Hepatocyte (in vitro differentiated cells): ENCODE results near the gene LRRC51. TPM values are rescaled to one million over a fixed set of nuclear protein-coding genes. Genes with fewer than 3 reads are reported as not detected.

Experiments
- DNase-seq: peaks from one replicate; pipeline ENCODE4 v3.0.0-alpha.2; 2016; ENCODE audit warnings: low spot score
- H2AFZ ChIP-seq: fragments of 200-600 bp; sonication (generic); 2 replicates; pipeline ENCODE4 v1.6.0; 2016; ENCODE audit warnings: antibody characterized with exemption, mild to moderate bottlenecking
- H3K27ac ChIP-seq: fragments of 200-600 bp; sonication (generic); 2 replicates; pipeline ENCODE4 v1.5.1; 2016; ENCODE audit warnings: mild to moderate bottlenecking
- H3K27me3 ChIP-seq: fragments of 200-600 bp; sonication (generic); 2 replicates; pipeline ENCODE4 v1.6.1; 2016
- H3K36me3 ChIP-seq: fragments of 200-600 bp; sonication (generic); replicated peaks from 2 replicates; pipeline ENCODE4 v1.5.1; 2016; ENCODE audit warnings: low read depth; ENCODE audit not compliant: insufficient read depth
- H3K4me1 ChIP-seq: fragments of 200-600 bp; sonication (generic); 2 replicates; pipeline ENCODE4 v1.5.1; 2016; ENCODE audit warnings: mild to moderate bottlenecking, moderate library complexity; ENCODE audit not compliant: insufficient read depth
- H3K4me2 ChIP-seq: fragments of 200-600 bp; sonication (generic); 2 replicates; pipeline ENCODE4 v1.6.0; 2016
- H3K4me3 ChIP-seq: fragments of 200-600 bp; sonication (generic); 2 replicates; pipeline ENCODE4 v1.5.1; 2016; ENCODE audit warnings: mild to moderate bottlenecking
- H3K79me2 ChIP-seq: fragments of 200-600 bp; sonication (generic); 2 replicates; pipeline ENCODE4 v1.6.0; 2017; ENCODE audit warnings: mild to moderate bottlenecking
- H3K9me2 ChIP-seq: fragments of 200-600 bp; sonication (generic); replicated peaks from 2 replicates; pipeline ENCODE4 v1.6.0; 2017; ENCODE audit warnings: mild to moderate bottlenecking; ENCODE audit not compliant: insufficient read depth
- H3K9me3 ChIP-seq: fragments of 200-600 bp; sonication (generic); 2 replicates; pipeline ENCODE4 v1.5.1; 2016; ENCODE audit warnings: low read depth, mild to moderate bottlenecking
- H4K20me1 ChIP-seq: fragments of 200-600 bp; sonication (generic); 2 replicates; pipeline ENCODE4 v1.6.0; 2016; ENCODE audit warnings: mild to moderate bottlenecking; ENCODE audit not compliant: insufficient read depth, poor library complexity, severe bottlenecking
- EZH2 ChIP-seq: fragments of 200-600 bp; sonication (generic); IDR thresholded peaks from 2 replicates; pipeline ENCODE4 v1.6.1; 2016; ENCODE audit warnings: antibody characterized with exemption, mild to moderate bottlenecking, borderline replicate concordance
- EZH2phosphoT487 ChIP-seq: fragments of 200-600 bp; sonication (generic); IDR thresholded peaks from one replicate; pipeline ENCODE4 v1.6.1; 2018; ENCODE audit warnings: antibody characterized with exemption, mild to moderate bottlenecking, low read depth, moderate library complexity; ENCODE audit not compliant: unreplicated experiment, severe bottlenecking
- WGBS: methylation state at CpG from one replicate; pipeline ENCODE4 v1.1.6; 2016; ENCODE audit warnings: low lambda C conversion rate; ENCODE audit errors: missing lambda C conversion rate; 5-methylcytosine and 5-hydroxymethylcytosine counted together
- polyA plus RNA-seq: library from polyadenylated mRNA; unstranded; fragments of >200 nt; fragmentation: Nextera tagmentation; extraction: Ambion mirVana; gene quantifications from 2 replicates; pipeline ENCODE4 v1.2.1, GENCODE V29; 2016
- total RNA-seq: library from RNA; depleted of rRNA; stranded (reverse); fragments of >200 nt; gene quantifications from 2 replicates; pipeline ENCODE4 v1.2.3, GENCODE V29; 2014
- TF ChIP-seq, protein P1 (sequence below): fragments of 200-600 bp; sonication (generic); IDR thresholded peaks from 2 replicates; pipeline ENCODE4 v1.5.1; 2016; ENCODE audit warnings: antibody characterized with exemption, mild to moderate bottlenecking; ENCODE audit not compliant: poor library complexity

The LRRC51 gene
- total and polyA plus RNA-seq, 2 experiments from 2014 or later, result 2.1 to 3.7 TPM

DNA sequence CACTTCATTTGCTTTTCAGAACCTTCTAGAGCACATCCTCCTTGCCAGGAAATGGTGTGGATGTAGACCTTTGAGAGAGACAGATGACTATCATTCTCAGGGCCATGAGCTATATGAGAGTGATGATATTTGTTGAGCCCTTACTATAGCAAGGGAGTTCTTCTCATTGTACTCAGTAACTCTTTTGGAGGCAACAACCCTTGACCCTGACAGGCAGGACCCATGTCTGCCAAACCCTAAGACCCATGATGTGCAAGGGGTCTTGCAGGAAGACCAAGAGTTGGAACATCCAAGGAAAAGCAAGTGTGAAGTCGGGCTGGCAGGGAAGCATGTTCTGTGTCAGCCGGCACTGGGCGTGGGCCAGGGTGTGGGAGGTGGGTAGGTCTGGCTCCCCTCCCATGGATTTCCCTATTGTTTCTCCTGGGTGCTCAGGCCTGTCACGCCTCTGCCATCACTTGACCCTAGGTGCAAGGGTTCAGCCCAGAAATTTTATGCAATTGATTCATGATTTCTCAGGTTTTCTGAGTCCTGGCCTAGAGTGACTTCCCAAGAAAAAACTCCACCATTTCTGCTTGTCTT lies 56.1 kb downstream of the LRRC51 start:
- H3K4me1 ChIP-seq, result no peaks in the 10 kb centered on the region
- WGBS, result 89% methylated on average over 4 of the region's 4 CpGs
- H3K27me3 ChIP-seq, result peaks cover under 1% of the 10 kb centered on the region
- H4K20me1 ChIP-seq, result no peaks in the 10 kb centered on the region
- TF ChIP-seq EZH2, result no peak
- TF ChIP-seq, protein P1, sequence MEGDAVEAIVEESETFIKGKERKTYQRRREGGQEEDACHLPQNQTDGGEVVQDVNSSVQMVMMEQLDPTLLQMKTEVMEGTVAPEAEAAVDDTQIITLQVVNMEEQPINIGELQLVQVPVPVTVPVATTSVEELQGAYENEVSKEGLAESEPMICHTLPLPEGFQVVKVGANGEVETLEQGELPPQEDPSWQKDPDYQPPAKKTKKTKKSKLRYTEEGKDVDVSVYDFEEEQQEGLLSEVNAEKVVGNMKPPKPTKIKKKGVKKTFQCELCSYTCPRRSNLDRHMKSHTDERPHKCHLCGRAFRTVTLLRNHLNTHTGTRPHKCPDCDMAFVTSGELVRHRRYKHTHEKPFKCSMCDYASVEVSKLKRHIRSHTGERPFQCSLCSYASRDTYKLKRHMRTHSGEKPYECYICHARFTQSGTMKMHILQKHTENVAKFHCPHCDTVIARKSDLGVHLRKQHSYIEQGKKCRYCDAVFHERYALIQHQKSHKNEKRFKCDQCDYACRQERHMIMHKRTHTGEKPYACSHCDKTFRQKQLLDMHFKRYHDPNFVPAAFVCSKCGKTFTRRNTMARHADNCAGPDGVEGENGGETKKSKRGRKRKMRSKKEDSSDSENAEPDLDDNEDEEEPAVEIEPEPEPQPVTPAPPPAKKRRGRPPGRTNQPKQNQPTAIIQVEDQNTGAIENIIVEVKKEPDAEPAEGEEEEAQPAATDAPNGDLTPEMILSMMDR, result no peak
- TF ChIP-seq EZH2phosphoT487, result no peak
- H3K9me2 ChIP-seq, result no peaks in the 10 kb centered on the region
- no peak overlapping the region for H2AFZ ChIP-seq
- H3K27ac ChIP-seq, result no peak overlapping the region
- no peak for DNase-seq
- H3K79me2 ChIP-seq, result no peaks in the 10 kb centered on the region
- H3K9me3 ChIP-seq, result no peaks in the 10 kb centered on the region
- H3K4me3 ChIP-seq, result no peak overlapping the region
- H3K36me3 ChIP-seq, result no peaks in the 10 kb centered on the region
- no peak overlapping the region for H3K4me2 ChIP-seq

DNA sequence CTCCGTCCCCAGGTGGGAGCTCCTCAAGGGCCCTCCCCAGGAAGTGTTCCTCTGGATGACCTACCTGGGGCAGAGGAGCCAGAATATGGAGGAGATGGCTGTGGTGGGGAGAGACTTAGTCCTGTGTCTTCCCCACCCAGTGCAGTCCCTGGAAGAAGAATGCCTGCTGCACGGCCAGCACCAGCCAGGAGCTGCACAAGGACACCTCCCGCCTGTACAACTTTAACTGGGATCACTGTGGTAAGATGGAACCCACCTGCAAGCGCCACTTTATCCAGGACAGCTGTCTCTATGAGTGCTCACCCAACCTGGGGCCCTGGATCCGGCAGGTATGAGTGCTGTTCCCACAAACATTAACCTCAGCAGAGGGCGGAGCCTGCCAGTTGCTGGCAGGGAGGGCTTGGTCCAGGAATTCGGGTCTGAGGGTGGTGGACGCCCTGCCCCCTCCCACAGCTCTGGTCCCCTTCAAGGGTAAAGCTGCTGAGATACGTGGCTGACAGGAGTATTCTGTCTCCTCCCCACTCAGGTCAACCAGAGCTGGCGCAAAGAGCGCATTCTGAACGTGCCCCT lies 58.3 kb downstream of the LRRC51 start:
- Histone ChIP-seq H3K4me3 (no peak overlapping the region), H3K4me2 (no peak overlapping the region), H3K27ac (no peak overlapping the region), H3K27me3 (no peaks in the 10 kb centered on the region), H2AFZ (no peak overlapping the region), H4K20me1 (no peaks in the 10 kb centered on the region), H3K9me2 (no peaks in the 10 kb centered on the region), H3K4me1 (no peaks in the 10 kb centered on the region), H3K9me3 (no peaks in the 10 kb centered on the region), H3K36me3 (no peaks in the 10 kb centered on the region), H3K79me2 (no peaks in the 10 kb centered on the region)
- 86% methylated on average over 12 of the region's 12 CpGs for WGBS
- DNase-seq, result no peak
- no peak for TF ChIP-seq EZH2
- TF ChIP-seq, protein P1, result no peak
- TF ChIP-seq EZH2phosphoT487, result no peak

DNA sequence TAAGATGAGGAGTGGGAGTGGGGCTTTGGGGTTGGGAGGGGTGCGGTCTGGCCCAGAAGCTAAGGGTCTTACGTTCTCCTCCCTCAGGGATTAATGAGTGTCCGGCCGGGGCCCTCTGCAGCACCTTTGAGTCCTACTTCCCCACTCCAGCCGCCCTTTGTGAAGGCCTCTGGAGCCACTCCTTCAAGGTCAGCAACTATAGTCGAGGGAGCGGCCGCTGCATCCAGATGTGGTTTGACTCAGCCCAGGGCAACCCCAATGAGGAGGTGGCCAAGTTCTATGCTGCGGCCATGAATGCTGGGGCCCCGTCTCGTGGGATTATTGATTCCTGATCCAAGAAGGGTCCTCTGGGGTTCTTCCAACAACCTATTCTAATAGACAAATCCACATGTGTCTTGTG lies 58.9 kb downstream of the LRRC51 start:
- H3K27ac ChIP-seq, result no peak overlapping the region
- TF ChIP-seq, protein P1, result no peak
- TF ChIP-seq EZH2phosphoT487, result no peak
- no peak for DNase-seq
- no peaks in the 10 kb centered on the region for H3K79me2 ChIP-seq
- H3K9me3 ChIP-seq, result no peaks in the 10 kb centered on the region
- H3K36me3 ChIP-seq, result no peaks in the 10 kb centered on the region
- no peaks in the 10 kb centered on the region for H3K9me2 ChIP-seq
- no peaks in the 10 kb centered on the region for H3K4me1 ChIP-seq
- H3K4me2 ChIP-seq, result no peak overlapping the region
- H2AFZ ChIP-seq, result no peak overlapping the region
- no peak overlapping the region for H3K4me3 ChIP-seq
- H3K27me3 ChIP-seq, result no peaks in the 10 kb centered on the region
- 95% methylated on average over 7 of the region's 11 CpGs for WGBS
- H4K20me1 ChIP-seq, result no peaks in the 10 kb centered on the region

DNA sequence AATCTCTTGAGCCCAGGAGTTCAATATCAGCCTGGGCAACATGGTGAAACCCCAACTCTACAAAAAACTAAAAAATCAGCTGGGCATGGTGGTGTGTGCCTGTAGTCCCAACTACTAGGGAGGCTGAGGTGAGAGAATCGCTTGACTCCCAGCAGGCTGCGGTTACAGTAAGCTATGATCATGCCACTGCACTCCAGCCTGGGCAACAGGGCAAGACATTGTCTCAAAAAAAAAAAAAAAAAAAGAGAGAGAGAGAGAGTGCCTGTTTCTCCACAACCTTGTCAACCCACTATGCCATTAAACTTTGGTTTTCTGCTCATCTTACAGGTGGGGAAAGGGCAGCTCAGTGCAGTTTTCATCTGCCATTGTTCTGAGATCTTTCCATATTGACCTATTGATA lies 60.0 kb downstream of the LRRC51 start:
- Histone ChIP-seq H3K9me3 (no peaks in the 10 kb centered on the region), H3K36me3 (no peaks in the 10 kb centered on the region), H3K4me1 (no peaks in the 10 kb centered on the region), H3K27me3 (no peaks in the 10 kb centered on the region), H3K9me2 (no peaks in the 10 kb centered on the region), H3K79me2 (no peaks in the 10 kb centered on the region), H3K27ac (no peak overlapping the region), H3K4me3 (no peak overlapping the region), H3K4me2 (no peak overlapping the region), H2AFZ (no peak overlapping the region), H4K20me1 (no peaks in the 10 kb centered on the region)
- TF ChIP-seq EZH2 (no peak), EZH2phosphoT487 (no peak)
- TF ChIP-seq, protein P1, result no peak
- WGBS, result 91% methylated on average over 2 of the region's 2 CpGs
- no peak for DNase-seq
